PC-9 (cell line): ENCODE measurements around the gene KCNJ16.

ENCODE experiments used
- CTCF ChIP-seq: fragments of 200-600 bp; sonication (generic); conservative IDR thresholded peaks from 2 replicates; pipeline ENCODE4 v1.6.1; 2017; ENCODE audit warnings: mixed run types, antibody characterized with exemption, mild to moderate bottlenecking, moderate library complexity
- EZH2 ChIP-seq: fragments of 200-600 bp; sonication (generic); IDR thresholded peaks from 2 replicates; pipeline ENCODE4 v1.8.0; 2017; ENCODE audit warnings: antibody characterized with exemption, low read depth

- TF ChIP-seq CTCF: no peak
- TF ChIP-seq EZH2: no peak
Measured at GRCh38 chr17:70137451-70138230, 62.6 kb downstream of the KCNJ16 start.
